ENCODE results near the gene GMPS. TPM values are rescaled to one million over a fixed set of nuclear protein-coding genes. Genes with fewer than 3 reads are reported as not detected.

The GMPS gene
- total and polyA plus RNA-seq, 10 of the 15 experiments (the other 5 are each of a cell fraction or from before 2014, with no cell fraction given) = 33.2 to 143 (median 79.0) TPM

- TF ChIP-seq ZBTB33 (IDR thresholded peaks at IDR 0.05) (no peak), ZNF622 (IDR thresholded peaks at IDR 0.05) (no peak), E2F4 (IDR thresholded peaks at IDR 0.05; ENCODE audit: low read depth, low read length) (peak; percentile 68), RUNX3 (IDR thresholded peaks at IDR 0.05; ENCODE audit: low read length) (no peak), POLR2AphosphoS2 (IDR thresholded peaks at IDR 0.05; ENCODE audit: low read depth, low read length) (no peak)
Observed at GRCh38 chr3:155853214-155854140, 17.0 kb upstream of the GMPS start (continued).

All from GM12878 (cell line).